HS-27A (cell line): ENCODE data around the gene CYBC1.

Source experiments
- DNase-seq: peaks from one replicate; pipeline ENCODE4 v3.0.0-alpha.2; 2012; ENCODE audit warnings: low read depth, missing footprints

The CYBC1 gene

GRCh38 chr17:82450357-82451106, at the start of gene CYBC1:
TSS of gene CYBC1 (minus strand) at chr17:82450752. CDS start at chr17:82449254, 1,498 bp downstream.
- peak; percentile 69 for DNase-seq

DNA sequence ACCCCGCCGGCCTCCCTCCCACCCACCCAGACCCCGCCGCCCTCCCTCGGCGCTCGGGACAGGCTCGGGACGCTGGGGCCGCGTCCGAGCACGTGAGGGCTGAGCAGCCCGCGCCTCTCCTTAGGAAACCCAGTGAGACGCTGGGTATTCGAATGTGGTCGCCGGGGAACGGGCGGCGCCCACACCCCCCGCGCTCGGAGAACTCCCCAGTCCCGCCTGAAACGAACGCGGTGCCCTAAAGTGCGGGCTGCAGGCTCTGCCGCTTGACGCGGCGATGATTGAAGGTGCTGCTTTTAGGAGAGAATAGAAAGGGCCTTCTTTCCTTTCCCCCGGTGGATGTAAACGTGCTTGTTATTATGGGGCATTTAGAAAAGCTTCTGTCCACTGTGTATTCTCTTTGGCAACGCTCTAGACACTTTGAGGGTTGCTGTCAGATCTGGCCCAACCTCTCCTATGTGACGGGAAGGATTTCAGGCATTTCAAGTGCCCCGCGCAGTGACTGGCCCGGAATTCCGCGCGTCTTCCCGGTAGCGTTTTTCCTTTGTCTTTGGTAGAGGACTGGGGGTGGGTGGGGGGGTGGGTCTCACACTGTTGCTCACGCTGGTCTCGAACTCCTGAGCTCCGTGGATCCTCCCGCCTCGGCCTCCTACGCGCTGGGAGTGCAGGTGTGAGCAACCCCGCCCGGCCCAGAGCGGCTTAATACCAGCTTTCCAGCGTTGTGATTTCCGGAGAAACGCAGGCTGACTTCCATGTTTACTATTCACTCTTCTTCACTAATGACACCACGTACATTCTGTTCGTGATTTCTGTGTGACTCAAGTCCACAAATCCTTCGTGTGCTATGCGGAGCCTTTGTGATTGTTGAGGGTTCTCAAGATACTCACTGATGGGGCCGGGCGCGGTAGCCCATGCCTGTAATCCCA, 47.2 kb upstream of the CYBC1 start:
- no peak for DNase-seq

GRCh38 chr17:82496529-82497434, 46.2 kb upstream of the CYBC1 start:
- peak; percentile 77 for DNase-seq

GRCh38 chr17:82495844-82496528, 45.4 kb upstream of the CYBC1 start:
- DNase-seq: no peak

DNA sequence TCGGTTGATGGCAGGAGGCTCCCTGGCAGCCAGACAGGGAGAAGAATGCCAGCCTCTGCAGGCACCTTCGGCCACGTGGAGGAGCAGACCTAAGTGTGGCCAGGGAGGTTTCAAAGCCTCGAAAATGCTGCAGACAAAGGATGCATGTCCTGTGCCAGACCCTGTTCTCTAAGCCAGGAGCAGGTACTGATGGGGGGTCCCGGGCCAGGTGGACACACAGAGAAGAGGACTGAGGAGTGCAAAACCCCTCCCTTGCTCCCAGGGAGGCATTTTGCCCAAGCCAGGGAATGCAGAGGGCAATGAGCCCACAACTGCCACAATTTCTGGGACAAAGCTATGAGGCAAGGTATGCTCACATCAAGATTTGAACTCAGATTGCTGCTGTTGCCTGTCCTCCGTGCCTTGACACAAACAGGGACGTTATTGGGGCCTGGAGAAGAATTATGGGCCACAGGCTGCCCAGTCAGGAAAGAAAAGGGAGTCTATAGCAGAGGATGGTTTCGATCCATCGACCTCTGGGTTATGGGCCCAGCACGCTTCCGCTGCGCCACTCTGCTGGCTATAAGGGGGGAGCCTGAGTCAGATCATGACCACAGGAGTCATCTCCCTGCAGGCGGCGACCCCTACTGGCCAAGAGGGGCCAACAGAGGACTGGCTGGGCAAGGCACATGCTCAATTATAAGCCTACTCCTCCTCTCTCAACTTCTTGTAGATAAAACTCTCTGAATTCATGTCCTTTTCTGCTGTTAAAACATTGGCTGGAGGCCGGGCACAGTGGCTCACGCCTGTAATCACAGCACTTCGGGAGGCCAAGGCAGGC, 43.9 kb upstream of the CYBC1 start:
- peak; percentile 98 for DNase-seq

- no peak for DNase-seq
Observed at GRCh38 chr17:82493226-82493781, 42.8 kb upstream of the CYBC1 start.

DNA sequence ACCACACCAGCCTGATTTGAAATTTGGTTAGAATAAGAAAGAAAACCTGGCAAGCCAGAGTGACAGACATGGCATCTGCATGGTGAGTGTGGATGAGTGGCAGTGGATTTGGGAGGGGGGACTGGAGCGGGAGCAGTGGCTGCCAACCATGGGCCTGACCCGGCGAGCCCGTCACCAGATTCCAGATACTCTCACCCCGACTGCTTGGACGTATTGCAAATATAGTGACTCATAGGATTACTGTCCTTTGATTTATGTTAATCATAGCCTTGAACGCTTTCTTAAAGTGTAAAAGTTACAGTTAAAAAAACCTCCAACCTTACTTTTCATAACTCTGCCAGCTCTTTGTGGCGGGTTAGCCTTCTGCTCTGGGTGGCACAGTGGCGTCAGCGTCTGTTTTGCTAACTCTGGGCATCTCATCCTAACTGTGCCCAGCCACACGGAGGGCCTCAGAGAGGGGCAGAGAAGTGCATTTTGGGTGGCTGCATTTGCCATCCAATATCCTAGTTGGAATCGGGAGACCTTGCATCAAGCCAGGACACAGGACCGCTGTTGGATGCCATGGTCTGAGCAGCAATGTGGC, 42.2 kb upstream of the CYBC1 start:
- peak; percentile 51 for DNase-seq

DNA sequence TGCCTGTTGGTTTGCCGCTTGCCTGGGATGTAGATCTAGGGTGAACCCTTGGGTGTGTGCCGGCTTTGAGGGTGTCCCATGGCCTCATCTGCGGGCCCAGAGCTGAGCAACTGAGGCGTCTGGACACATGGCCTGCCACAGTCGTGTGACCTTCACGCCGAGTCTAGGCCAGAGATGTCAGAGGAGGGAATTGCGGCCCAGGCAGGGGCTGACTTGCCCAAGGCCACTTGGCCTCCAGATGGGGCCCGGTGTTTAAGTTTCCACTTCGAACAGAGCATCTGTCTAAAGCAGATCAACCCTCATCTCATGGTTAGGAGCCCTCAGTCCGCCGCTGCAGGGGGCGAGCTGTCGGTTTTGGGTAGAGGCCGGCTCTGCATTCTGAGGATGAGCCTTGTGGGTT, 41.0 kb upstream of the CYBC1 start:
- DNase-seq: no peak

DNA sequence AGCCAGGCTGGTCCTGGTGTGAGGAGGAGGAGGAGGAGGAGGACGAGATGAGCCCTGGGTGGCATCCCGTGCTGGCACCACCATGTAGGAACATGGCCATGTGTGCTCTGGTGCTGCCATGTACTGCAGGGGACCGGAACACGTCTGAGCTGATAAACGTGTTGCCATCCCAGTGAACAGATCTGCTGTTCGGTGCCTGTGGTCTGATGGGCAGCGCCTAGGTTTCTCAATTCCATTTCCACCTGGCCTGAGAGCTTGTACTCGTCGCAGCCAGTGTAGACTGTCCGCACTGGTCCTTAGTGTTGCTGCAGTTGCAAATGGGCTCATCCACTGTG, 40.6 kb upstream of the CYBC1 start:
- no peak for DNase-seq

DNA sequence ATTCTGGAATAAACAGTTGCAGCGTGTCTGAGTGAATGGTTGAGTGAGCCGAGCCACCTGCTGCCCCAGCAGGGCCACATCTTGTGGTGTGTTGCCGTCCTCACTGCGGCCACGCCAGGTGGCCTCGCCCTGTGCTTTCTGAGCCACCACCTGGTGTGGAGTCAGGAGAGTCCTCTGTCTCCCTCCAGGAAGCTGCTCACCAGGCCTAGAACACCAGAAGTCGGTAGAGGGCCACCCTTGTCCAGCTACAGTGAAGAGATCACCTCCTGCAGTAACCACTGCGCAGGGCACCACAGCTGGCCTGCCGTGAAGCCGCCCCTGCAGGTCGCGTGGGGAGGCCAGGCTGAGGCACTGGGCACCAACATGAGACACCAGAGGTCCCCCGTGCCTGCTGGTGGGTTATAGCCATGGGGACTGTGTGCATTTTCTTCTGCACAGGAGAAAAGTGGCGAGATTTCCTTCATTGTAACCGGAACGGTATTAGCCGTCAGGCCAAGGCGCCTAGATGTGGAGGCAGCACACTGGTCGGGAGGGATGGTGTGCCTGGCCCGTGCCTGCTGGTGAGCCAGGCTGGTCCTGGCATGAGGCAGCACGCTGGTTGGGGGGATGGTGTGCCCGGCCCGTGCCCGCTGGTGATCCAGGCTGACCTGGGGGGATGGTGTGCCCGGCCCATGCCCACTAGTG, 40.1 kb upstream of the CYBC1 start:
- DNase-seq: no peak

DNA sequence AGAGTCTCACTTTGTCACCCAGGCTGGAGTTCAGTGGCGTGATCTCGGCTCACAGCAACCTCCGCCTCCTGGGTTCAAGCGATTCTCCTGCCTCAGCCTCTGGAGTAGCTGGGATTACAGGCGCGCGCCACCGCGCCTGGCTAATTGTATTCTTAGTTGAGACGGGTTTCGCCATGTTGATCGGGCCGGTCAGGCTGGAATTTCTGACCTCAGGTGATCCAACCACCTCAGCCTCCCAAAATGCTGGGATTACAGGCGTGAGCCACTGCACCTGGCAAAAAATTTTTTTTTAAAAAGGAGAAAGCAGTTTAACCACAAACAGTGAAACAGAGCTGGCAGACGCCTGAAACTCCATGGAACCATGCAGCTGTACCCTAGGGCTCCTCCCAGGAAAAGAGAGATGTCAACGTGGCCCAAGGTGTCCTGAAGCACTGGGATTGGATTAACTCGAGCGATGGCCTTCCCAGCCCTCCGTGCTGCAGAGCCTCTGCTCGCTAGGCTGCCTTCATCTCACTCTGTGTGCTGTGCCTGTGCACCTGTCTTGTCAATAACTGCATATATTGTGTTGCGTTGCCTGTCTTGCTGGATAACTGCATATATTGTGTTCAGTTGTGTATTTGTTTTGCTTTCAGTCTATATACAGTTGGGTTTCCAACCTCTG, 39.4 kb upstream of the CYBC1 start:
- DNase-seq: no peak

- DNase-seq: no peak
Observed at GRCh38 chr17:82489117-82489516, 38.6 kb upstream of the CYBC1 start.

DNA sequence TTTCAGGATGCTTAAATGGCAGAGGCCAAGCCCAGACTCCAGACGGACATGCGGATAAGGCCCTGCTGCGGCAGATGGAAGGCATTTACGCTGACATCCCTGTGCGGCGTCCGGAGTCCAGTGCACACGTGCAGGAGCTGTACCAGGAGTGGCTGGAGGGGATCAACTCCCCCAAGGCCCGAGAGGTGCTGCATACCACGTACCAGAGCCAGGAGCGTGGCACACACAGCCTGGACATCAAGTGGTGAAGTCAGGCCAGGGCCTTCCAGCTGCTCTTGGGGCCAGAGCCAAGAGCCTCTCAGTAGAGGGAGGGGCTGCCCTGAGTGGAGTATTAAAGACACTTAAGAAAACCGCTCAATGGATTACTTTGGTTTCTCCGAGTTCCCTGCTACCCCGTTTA, 37.4 kb upstream of the CYBC1 start:
- DNase-seq: no peak

DNA sequence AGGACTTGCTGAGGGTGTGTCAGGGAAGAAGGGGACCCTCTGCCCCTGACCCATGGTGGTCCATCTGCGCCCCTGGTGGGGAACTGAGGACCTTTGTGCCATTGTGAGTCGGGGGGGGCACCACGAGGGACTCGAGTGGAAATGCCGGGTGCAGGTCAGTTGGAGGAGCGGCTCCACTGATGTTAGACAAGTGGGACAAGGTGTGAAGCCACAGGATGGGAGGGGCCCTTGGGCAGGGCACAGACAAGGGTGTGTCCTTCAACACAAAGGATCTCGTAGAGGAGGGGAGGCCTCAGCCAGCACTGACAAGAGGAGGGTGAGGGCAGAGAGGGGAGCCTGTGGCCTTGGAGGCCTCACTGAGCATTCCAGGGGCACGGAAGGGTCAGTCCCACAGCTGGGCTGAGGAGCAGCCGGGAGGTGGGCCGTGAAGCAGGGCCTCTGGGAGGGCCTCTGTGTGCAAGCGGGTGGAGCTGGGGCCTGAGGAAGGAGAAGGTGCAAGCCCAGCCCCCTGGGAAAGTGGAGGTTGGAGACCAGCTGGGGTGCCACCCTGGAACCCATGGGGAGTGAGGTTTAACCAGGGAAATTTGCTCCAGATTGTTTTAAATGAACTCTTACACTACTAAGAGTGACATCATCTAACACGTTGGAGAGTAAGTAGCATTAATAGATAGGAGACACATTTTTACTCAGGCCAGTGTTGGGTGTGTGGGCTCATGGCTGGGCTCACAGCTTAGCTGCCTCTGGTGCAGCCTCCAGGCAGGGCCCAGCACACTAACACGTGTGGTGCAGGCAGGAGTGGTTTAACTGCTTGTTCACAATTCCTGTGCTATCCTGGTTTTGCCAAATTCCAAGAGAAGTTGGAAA, 35.9 kb upstream of the CYBC1 start:
- no peak for DNase-seq

DNA sequence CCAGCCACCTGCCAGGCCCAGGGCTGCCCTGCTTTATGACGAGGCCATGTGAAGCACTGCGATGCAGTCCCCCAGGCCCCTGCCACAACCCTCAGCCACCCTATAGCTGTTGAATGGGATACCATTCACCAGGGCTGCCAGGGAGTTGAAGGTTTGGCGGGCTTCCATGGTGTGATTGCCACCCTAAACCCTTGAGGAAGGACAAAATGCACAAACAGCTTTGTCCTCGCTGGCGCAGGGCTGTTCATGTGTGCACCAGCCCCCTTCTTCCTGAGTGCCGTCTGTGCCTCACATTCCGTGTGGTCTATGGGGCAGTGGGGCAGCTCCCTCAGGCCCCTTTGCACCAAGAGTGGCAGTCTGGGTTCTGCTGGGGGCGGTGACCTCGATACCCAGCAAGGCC, 33.3 kb upstream of the CYBC1 start:
- DNase-seq: no peak

GRCh38 chr17:82483204-82483660, 32.7 kb upstream of the CYBC1 start:
- no peak for DNase-seq

GRCh38 chr17:82480318-82480717, 29.8 kb upstream of the CYBC1 start:
- no peak for DNase-seq

GRCh38 chr17:82479602-82480001, 29.1 kb upstream of the CYBC1 start:
- DNase-seq: no peak
